ENCODE data around the gene ZC3HAV1.

The ZC3HAV1 gene

DNA sequence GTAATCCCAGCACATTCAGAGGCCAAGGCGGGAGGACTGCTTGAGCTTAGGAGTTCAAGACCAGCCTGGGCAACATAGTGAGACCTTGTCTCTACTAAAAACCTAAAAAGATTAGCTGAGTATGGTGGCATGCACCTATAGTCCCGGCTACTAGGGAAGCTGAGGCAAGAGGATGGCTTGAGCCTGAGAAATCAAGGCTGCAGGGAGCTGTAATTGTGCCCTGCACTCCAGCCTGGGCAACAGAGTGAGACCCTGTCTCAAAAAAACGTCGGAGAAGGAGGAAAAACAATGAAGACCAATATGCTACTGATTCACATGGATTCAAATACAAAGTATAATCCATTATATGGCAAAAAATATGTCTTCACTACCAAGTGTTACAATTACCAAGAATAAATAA, 87.2 kb downstream of the ZC3HAV1 start:
- H3K4me3 ChIP-seq (ENCODE audit: low read length) = no peak overlapping the region

GRCh38 chr7:139018910-139019309, 90.6 kb downstream of the ZC3HAV1 start:
- H3K4me3 ChIP-seq (ENCODE audit: low read length) = no peak overlapping the region
- TF ChIP-seq ZNF274 (IDR thresholded peaks at IDR 0.05; ENCODE audit: low read depth, low read length) = no peak

More for the DNA sequence above, 87.2 kb downstream of the ZC3HAV1 start:
- TF ChIP-seq ZNF274 (IDR thresholded peaks at IDR 0.05; ENCODE audit: low read depth, low read length) = no peak

- TF ChIP-seq ZNF274 (IDR thresholded peaks at IDR 0.05; ENCODE audit: low read depth, low read length) = no peak
Measured at GRCh38 chr7:139016931-139017511, 92.5 kb downstream of the ZC3HAV1 start.

DNA sequence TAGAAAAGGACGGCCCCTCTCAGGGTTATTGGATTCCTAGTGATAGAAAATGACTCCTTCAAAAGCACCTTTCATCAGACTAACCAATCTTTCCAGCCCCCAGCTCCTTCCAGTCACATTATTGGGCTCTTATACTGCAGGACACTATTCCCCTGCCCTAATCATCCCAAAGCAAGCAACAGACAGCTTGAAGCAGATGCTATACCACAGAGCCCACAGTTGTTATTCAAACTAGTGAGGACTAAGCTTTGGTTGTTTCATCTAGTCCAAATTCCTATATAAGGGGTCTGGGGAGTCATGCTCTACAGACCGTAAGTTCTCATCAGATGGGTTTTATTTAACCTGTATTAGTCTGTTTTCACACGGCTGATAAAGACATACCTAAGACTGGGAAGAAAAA, 98.1 kb downstream of the ZC3HAV1 start:
- TF ChIP-seq ZNF274 (IDR thresholded peaks at IDR 0.05; ENCODE audit: low read depth, low read length) = no peak
- H3K4me3 ChIP-seq (ENCODE audit: low read length) = no peak overlapping the region

More at GRCh38 chr7:139016931-139017511, 92.5 kb downstream of the ZC3HAV1 start:
- H3K4me3 ChIP-seq (ENCODE audit: low read length) = no peak overlapping the region

DNA sequence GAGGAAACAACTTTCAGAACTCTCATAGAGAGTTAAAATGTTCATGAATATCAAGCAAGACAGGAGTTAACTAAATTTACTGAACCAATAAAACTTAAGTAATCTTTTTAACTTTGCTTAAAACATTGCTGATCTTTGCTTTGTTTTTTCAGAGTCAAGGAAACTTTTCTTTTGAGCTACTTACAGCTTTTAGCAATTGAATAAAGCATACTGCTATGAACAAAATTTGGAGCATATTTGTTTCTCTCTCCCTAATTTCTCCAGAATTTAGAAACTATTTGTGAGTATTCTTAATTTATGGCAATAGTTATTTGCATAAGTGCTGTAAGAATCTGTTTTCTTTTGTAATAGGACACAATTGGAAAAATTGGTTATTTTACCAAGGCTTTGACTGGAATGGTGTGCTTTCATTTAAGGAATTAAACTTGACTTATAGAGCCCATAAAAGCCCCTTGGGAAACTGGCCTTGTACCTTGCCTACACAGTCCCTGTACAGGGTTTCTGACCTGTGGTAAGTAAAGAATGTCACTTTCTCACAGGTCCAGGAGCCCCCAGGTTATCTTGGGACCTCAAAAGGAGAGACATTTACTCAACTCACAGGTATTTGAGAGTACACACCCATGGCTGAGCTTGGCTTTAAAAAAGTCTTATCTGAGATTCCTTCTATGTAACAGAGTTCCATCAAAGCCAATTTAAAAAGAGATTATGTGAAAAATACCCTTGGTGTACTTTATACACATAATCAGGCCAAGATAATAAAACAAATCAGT, 105.0 kb downstream of the ZC3HAV1 start:
- no peak for TF ChIP-seq ZNF274 (IDR thresholded peaks at IDR 0.05; ENCODE audit: low read depth, low read length)
- H3K4me3 ChIP-seq (ENCODE audit: low read length) = no peak overlapping the region

DNA sequence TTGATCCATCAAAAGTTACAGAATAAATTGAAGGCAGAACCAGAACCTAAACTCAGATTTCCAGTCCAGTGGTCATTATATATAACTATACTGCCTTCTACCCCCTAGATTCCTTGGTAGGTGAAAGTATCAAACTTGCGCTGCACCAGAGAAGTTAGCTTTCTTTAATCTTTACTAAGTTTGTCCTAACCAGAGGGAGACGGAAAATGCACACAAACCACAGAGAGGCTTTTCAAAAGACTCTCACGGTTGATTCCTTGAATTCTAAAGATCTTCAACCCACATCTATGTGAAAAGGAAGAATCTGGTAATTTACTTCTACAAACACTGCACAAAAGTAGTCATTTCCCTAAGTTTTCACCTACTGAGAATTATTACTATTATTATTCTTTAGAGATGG, 110.1 kb downstream of the ZC3HAV1 start:
- H3K4me3 ChIP-seq (ENCODE audit: low read length) = no peak overlapping the region
- no peak for TF ChIP-seq ZNF274 (IDR thresholded peaks at IDR 0.05; ENCODE audit: low read depth, low read length)

All from GM08714 (cell line).